ENCODE measurements around the gene PAX5.

DNA sequence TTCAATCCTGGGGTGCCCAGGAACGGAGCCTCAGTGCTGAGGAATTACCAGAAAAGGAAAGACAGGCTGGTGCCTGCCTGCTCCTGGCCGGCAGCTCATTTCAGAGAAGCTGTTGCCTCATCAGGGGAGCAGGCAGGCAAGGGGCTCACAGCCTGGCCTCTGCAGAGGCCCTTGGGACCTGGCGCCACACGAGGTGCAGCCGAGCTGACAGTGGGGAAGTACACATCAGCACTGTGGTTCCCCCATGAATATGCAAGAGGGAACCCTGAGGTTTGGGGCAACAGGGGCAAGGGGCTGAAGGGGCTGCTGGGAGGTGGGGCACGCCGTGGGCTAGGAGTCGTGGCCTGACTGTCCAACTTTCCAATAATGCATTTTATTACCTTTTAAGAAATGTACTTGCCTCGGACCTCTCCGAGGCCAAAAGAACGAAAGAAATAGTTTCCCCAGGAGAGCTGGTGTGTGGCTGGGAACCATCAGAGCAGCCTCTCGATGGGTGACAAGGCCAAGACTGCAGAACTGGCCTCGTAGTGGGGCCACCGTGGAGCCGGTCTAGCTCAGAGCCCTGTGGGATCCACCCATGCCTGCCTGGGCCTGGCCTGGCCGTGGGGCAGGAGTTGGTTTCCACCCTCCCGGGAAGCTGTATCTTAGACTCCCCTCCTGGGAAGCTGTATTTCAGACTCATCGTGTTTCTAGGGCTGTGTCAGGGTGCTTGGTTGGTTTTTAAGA is 198.6 kb downstream of the PAX5 start:
- TF ChIP-seq, protein P1, sequence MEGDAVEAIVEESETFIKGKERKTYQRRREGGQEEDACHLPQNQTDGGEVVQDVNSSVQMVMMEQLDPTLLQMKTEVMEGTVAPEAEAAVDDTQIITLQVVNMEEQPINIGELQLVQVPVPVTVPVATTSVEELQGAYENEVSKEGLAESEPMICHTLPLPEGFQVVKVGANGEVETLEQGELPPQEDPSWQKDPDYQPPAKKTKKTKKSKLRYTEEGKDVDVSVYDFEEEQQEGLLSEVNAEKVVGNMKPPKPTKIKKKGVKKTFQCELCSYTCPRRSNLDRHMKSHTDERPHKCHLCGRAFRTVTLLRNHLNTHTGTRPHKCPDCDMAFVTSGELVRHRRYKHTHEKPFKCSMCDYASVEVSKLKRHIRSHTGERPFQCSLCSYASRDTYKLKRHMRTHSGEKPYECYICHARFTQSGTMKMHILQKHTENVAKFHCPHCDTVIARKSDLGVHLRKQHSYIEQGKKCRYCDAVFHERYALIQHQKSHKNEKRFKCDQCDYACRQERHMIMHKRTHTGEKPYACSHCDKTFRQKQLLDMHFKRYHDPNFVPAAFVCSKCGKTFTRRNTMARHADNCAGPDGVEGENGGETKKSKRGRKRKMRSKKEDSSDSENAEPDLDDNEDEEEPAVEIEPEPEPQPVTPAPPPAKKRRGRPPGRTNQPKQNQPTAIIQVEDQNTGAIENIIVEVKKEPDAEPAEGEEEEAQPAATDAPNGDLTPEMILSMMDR (IDR thresholded peaks at IDR 0.05; ENCODE audit: borderline replicate concordance, extremely low read depth, low read length, poor library complexity, severe bottlenecking), result no peak
- TF ChIP-seq EZH2 (IDR thresholded peaks at IDR 0.05; ENCODE audit: borderline replicate concordance, low read depth, low read length, severe bottlenecking), result no peak
